Measurements from ENCODE around the gene GSPT1.
A peak's percentile ranks its signal among the peaks of the same experiment; 100 is the strongest.
"Not testable (repeated sequence)": the region's sequence is repeated elsewhere in the genome, so short reads cannot be mapped to it uniquely, and the experiment has no call there.

Gene GSPT1
- 76.5 to 207 (median 142) reads per million in 17 experiments for total RNA-seq

GRCh38 chr16:11915644-11916523 lies at the start of gene GSPT1:
GSPT1 (minus strand) TSS chr16:11915956; CDS start chr16:11915720, 236 bp downstream.
- peak; percentile 99 to 100 (median 99) for DNase-seq

- DNase-seq = no peak
Observed at GRCh38 chr16:11964761-11965551, 49.2 kb upstream of the GSPT1 start, which contains the start of gene TNFRSF17. TNFRSF17 (plus strand) TSS chr16:11965210; CDS start chr16:11965325, 115 bp downstream.

GRCh38 chr16:11963706-11964105 lies 48.0 kb upstream of the GSPT1 start:
- no peak for DNase-seq

GRCh38 chr16:11962978-11963377 lies 47.2 kb upstream of the GSPT1 start:
- not testable (repeated sequence) for DNase-seq

- peak in 1 of 4 experiments; percentile 46 for DNase-seq
Observed at GRCh38 chr16:11962457-11962856, 46.7 kb upstream of the GSPT1 start.

GRCh38 chr16:11957591-11958395 lies 42.0 kb upstream of the GSPT1 start:
- DNase-seq = no peak

GRCh38 chr16:11956558-11956957 lies 40.8 kb upstream of the GSPT1 start:
- DNase-seq = no peak

- no peak for DNase-seq
Observed at GRCh38 chr16:11955713-11956123, 40.0 kb upstream of the GSPT1 start.

GRCh38 chr16:11953576-11953975 lies 37.8 kb upstream of the GSPT1 start:
- DNase-seq = not testable (repeated sequence)

GRCh38 chr16:11950388-11950787 lies 34.6 kb upstream of the GSPT1 start:
- no peak for DNase-seq

GRCh38 chr16:11949527-11949926 lies 33.8 kb upstream of the GSPT1 start:
- peak; percentile 49 to 75 (median 60) for DNase-seq

GRCh38 chr16:11948819-11949218 lies 33.1 kb upstream of the GSPT1 start:
- no peak for DNase-seq

GRCh38 chr16:11946433-11946832 lies 30.7 kb upstream of the GSPT1 start:
- DNase-seq = no peak

GRCh38 chr16:11941945-11942344 lies 26.2 kb upstream of the GSPT1 start, which contains the start of gene NPIPB2:
NPIPB2 (minus strand) TSS chr16:11942045; CDS start chr16:11942045, 0 bp downstream.
- not testable (repeated sequence) for DNase-seq

GRCh38 chr16:11927350-11927749 lies 11.6 kb upstream of the GSPT1 start:
- DNase-seq = not testable (repeated sequence)

GRCh38 chr16:11924046-11924445 lies 8.3 kb upstream of the GSPT1 start:
- DNase-seq = not testable (repeated sequence)

- DNase-seq = peak in 1 of 4 experiments; percentile 8
Observed at GRCh38 chr16:11916524-11917285, 949 bp upstream of the GSPT1 start.

GRCh38 chr16:11915114-11915643 lies 577 bp downstream of the GSPT1 start:
- peak; percentile 74 to 86 (median 79) for DNase-seq

GRCh38 chr16:11914210-11915113 lies 1.3 kb downstream of the GSPT1 start:
- peak in 2 of 4 experiments; percentile 28 for DNase-seq
